SK-N-SH treated with all-trans-retinoic acid at 6 μM for 48 hours (cell line): ENCODE data around the gene DTX1.

Experiments
- ATAC-seq: fragments of 200-7000 bp; cut with Tn5 transposase; 3 replicates; pipeline ENCODE4 v1.9.1; 2020; ENCODE audit warnings: mild to moderate bottlenecking, moderate library complexity
- ARNTL ChIP-seq: fragments of 450-650 bp; formaldehyde crosslinking; IDR thresholded peaks from 2 replicates; pipeline ENCODE4 v1.5.0; 2020; ENCODE audit warnings: low read depth, mild to moderate bottlenecking, moderate library complexity, borderline replicate concordance
- CREB5 ChIP-seq: fragments of 250-450 bp; sonication (Bioruptor Pico); IDR thresholded peaks from 2 replicates; pipeline ENCODE4 v1.5.1; 2020; ENCODE audit warnings: low read depth, mild to moderate bottlenecking, moderate library complexity
- GLIS3 ChIP-seq: fragments of 250-450 bp; sonication (Bioruptor Pico); IDR thresholded peaks from 2 replicates; pipeline ENCODE4 v1.5.0; 2020; ENCODE audit warnings: mild to moderate bottlenecking, moderate library complexity
- OSR1 ChIP-seq: fragments of 250-450 bp; sonication (Bioruptor Pico); IDR thresholded peaks from 2 replicates; pipeline ENCODE4 v1.8.0; 2022; ENCODE audit warnings: moderate library complexity, mild to moderate bottlenecking, inconsistent platforms
- POU6F1 ChIP-seq: fragments of 250-450 bp; sonication (Bioruptor Pico); IDR thresholded peaks from 2 replicates; pipeline ENCODE4 v1.8.0; 2021; ENCODE audit warnings: low read depth, mild to moderate bottlenecking, moderate library complexity, borderline replicate concordance
- PPARA ChIP-seq: fragments of 250-450 bp; sonication (Bioruptor Pico); IDR thresholded peaks from 2 replicates; pipeline ENCODE4 v1.5.0; 2020; ENCODE audit warnings: mild to moderate bottlenecking, borderline replicate concordance
- RARB ChIP-seq: fragments of 250-450 bp; sonication (Bioruptor Pico); IDR thresholded peaks from 2 replicates; pipeline ENCODE4 v1.8.0; 2021; ENCODE audit warnings: mild to moderate bottlenecking, moderate library complexity
- TCF4 ChIP-seq: fragments of 250-450 bp; sonication (Bioruptor Pico); IDR thresholded peaks from 2 replicates; pipeline ENCODE4 v1.8.0; 2021; ENCODE audit warnings: mild to moderate bottlenecking, moderate library complexity, borderline replicate concordance
- TOX ChIP-seq: fragments of 250-450 bp; sonication (Bioruptor Pico); IDR thresholded peaks from 2 replicates; pipeline ENCODE4 v1.8.0; 2021; ENCODE audit warnings: mild to moderate bottlenecking, moderate library complexity, borderline replicate concordance
- TSHZ2 ChIP-seq: fragments of 250-450 bp; sonication (Bioruptor Pico); IDR thresholded peaks from 2 replicates; pipeline ENCODE4 v1.5.0; 2020; ENCODE audit warnings: mild to moderate bottlenecking, moderate library complexity
- ZFP30 ChIP-seq: fragments of 450-650 bp; formaldehyde crosslinking; IDR thresholded peaks from 2 replicates; pipeline ENCODE4 v1.5.0; 2022; ENCODE audit warnings: mild to moderate bottlenecking, moderate library complexity
- ZNF565 ChIP-seq: fragments of 450-650 bp; formaldehyde crosslinking; conservative IDR thresholded peaks from 2 replicates; pipeline ENCODE4 v1.5.0; 2020; ENCODE audit warnings: low read depth, mild to moderate bottlenecking, moderate library complexity
- ZNF70 ChIP-seq: fragments of 450-650 bp; formaldehyde crosslinking; IDR thresholded peaks from 2 replicates; pipeline ENCODE4 v1.5.0; 2020; ENCODE audit warnings: mild to moderate bottlenecking, moderate library complexity
- ZNF8 ChIP-seq: fragments of 450-650 bp; formaldehyde crosslinking; IDR thresholded peaks from 2 replicates; pipeline ENCODE4 v1.5.0; 2020; ENCODE audit warnings: mild to moderate bottlenecking, moderate library complexity
- TF ChIP-seq, protein P1 (sequence below): fragments of 250-450 bp; sonication (Bioruptor Pico); IDR thresholded peaks from 2 replicates; pipeline ENCODE4 v1.5.1; 2021; ENCODE audit warnings: mild to moderate bottlenecking, moderate library complexity
- TF ChIP-seq, protein P2 (sequence below): fragments of 250-450 bp; sonication (Bioruptor Pico); IDR thresholded peaks from 2 replicates; pipeline ENCODE4 v1.8.0; 2020; ENCODE audit warnings: mild to moderate bottlenecking, moderate library complexity, borderline replicate concordance

DTX1 gene

DNA sequence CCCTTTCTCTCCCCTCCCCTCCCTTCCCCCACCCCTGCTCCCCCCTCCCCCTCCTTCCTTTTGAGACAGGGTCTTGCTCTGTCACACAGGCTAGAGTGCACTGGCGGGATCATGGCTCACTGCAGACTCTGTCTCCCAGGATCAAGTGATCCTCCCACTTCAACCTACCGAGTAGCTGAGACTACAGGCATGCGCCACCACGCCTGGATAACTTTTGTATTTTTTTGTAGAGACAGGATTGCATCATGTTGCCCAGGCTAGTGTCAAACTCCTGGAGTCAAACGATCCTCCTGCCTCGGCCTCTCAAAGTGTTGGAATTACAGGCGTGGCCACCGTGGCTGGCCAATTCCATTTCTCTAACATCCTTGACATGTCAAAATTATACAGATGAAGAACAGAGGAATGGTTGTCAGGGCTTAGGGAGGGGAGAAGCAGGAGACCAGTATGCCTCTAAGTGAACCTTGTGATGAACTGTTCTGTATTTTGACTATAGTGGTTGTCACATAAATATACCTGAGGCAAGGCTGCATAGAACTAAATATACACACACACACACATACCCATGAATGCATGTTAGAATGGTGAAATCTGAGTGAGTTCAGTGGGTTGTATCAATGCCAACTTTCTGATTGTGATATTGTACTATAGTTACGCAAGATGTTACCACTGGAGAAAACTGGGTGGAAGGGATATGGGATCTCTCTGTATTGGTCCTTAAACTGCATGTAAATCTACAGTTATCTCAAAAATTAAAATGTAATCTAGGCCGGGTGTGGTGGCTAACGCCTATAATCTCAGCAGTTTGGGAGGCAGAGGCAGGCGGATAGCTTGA, 89.4 kb downstream of the DTX1 start (continued):
- TF ChIP-seq, protein P1, sequence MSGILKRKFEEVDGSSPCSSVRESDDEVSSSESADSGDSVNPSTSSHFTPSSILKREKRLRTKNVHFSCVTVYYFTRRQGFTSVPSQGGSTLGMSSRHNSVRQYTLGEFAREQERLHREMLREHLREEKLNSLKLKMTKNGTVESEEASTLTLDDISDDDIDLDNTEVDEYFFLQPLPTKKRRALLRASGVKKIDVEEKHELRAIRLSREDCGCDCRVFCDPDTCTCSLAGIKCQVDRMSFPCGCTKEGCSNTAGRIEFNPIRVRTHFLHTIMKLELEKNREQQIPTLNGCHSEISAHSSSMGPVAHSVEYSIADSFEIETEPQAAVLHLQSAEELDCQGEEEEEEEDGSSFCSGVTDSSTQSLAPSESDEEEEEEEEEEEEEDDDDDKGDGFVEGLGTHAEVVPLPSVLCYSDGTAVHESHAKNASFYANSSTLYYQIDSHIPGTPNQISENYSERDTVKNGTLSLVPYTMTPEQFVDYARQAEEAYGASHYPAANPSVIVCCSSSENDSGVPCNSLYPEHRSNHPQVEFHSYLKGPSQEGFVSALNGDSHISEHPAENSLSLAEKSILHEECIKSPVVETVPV (CRISPR knock-in tag), result no peak
- no peak for TF ChIP-seq ZNF565 (CRISPR knock-in tag)
- TF ChIP-seq, all 23 proteins: peak for 0

DNA sequence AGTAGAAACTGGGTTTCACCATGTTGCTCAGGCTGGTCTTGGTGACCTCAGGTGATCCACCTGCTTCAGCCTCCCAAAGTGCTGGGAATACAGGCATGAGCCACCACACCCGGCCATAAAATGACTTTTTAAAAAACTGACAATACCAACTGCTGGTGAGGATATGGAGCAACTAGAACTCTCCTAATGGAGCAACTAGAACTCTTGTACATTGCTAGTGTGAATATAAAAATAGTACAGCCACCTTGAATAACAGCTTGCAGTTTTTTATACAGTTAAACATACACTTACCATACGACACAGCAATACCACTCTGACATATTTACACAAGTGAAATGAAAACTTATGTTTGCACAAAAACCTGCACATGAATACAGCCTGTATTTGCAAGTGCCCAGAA, 90.5 kb downstream of the DTX1 start:
- TF ChIP-seq RARB, result no peak
- TF ChIP-seq ARNTL (CRISPR knock-in tag), result no peak
- TF ChIP-seq ZNF70 (CRISPR knock-in tag), result no peak
- TF ChIP-seq ZNF8, result no peak
- TF ChIP-seq TSHZ2 (CRISPR knock-in tag), result no peak
- no peak for TF ChIP-seq POU6F1 (CRISPR knock-in tag)
- no peak for TF ChIP-seq CREB5 (CRISPR knock-in tag)
- no peak for TF ChIP-seq GLIS3 (CRISPR knock-in tag)
- no peak for TF ChIP-seq PPARA
- TF ChIP-seq, protein P1 (CRISPR knock-in tag), result no peak
- TF ChIP-seq ZNF565 (CRISPR knock-in tag), result no peak
- TF ChIP-seq TCF4 (CRISPR knock-in tag), result no peak
- TF ChIP-seq TOX (CRISPR knock-in tag), result no peak
- TF ChIP-seq, protein P2, sequence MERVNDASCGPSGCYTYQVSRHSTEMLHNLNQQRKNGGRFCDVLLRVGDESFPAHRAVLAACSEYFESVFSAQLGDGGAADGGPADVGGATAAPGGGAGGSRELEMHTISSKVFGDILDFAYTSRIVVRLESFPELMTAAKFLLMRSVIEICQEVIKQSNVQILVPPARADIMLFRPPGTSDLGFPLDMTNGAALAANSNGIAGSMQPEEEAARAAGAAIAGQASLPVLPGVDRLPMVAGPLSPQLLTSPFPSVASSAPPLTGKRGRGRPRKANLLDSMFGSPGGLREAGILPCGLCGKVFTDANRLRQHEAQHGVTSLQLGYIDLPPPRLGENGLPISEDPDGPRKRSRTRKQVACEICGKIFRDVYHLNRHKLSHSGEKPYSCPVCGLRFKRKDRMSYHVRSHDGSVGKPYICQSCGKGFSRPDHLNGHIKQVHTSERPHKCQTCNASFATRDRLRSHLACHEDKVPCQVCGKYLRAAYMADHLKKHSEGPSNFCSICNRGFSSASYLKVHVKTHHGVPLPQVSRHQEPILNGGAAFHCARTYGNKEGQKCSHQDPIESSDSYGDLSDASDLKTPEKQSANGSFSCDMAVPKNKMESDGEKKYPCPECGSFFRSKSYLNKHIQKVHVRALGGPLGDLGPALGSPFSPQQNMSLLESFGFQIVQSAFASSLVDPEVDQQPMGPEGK (CRISPR knock-in tag), result no peak
- no peak for TF ChIP-seq OSR1
- TF ChIP-seq ZFP30 (CRISPR knock-in tag), result no peak

More for the DNA sequence above, 90.5 kb downstream of the DTX1 start:
- no peak for ATAC-seq
